Measurements from ENCODE around the gene IGSF21.

Gene IGSF21

DNA sequence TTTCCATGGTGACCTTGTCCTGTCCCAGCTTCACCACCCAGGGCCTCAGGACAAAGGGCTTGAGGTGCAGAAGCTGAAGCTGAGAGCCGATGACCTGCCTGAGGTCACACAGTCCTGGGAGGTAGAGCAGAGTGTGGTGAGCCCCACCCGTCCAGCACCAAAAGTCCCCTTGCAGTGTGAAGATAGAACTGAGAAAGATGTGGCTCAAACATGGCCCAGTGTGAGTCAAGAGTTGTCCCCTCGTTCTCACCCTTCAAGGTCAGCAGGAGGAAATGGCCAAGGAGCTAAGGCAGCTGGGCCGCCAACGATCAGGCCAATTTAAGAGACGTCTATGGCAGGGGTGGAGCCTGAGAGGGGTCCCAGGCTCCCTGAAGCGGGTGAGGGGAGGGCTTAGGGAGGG lies 215.7 kb downstream of the IGSF21 start:
- DNase-seq (ENCODE audit: low read depth in 4 of 4, low spot score in 1 of 4), result no peak

DNA sequence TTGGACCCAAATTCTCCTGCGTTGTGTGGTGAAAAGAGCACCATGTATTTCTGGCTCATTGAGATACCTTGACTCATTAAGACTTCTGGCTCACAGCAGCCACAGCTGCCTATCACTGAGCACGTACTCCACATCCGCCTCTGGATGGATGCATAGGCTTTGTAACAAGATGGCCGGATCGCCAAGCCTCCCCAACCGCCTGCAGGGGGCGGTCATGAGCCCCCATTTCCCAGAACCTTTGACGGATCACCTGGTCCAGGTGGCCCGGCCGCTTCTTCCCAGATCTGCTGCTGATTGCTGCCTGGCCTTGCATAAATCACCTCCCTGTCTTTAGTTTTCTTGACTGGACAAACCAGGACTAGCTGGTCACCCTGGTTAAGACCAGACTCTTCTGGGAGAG lies 216.6 kb downstream of the IGSF21 start:
- no peak for DNase-seq (ENCODE audit: low read depth in 4 of 4, low spot score in 1 of 4)

DNA sequence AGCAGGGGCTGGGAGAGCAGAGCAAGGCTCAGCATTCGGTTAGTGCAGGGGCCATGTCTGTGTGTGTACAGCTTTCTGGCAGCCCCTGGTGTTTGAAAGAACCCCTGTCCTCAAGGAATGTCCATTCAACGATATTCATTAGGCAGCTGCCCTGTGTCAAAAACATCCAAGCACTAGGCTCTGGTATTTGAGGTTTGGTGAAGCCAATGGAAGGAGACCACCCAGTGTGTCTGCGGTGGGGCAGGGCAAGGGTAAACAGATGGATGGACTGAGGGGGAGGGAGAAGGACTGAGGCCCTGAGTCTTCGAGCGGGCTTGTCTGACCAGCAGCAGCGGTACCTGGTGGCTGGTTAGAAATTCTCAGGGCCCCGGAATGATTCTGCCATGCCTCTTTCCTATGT lies 217.5 kb downstream of the IGSF21 start:
- DNase-seq (ENCODE audit: low read depth in 4 of 4, low spot score in 1 of 4), result no peak

DNA sequence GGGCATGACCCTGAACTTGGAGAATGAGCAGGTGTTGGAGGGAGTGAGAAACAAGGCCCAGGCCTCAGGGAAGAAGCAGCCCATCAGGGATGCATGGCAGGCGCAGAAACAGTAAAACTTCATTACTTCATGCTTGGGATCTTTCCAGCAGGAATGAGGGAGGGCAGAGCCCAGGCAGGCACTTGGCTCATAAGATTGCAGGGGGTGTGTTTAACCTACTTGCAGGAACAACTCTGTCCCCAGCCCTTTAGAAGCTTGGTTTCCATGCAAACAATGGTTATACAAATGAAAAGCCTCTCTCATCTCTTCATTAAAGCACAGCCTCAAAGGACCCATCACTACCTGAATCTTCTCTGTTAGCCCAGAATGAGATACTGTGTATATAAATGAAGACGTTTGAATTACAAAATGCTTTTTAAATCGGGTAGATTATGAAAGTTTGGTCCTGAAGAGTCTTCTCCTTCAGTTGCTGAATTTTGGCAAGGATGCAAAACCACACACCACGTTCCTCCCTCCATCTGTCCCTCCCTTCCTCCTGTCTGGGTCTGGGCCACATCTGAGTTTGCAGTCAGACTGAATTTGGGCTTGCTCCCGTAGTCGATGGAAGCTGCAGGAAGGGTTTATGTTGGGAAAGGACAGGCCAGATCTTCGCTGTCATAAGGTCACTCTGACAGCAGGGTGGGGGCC lies 218.8 kb downstream of the IGSF21 start:
- DNase-seq (ENCODE audit: low read depth in 4 of 4, low spot score in 1 of 4), result no peak

DNA sequence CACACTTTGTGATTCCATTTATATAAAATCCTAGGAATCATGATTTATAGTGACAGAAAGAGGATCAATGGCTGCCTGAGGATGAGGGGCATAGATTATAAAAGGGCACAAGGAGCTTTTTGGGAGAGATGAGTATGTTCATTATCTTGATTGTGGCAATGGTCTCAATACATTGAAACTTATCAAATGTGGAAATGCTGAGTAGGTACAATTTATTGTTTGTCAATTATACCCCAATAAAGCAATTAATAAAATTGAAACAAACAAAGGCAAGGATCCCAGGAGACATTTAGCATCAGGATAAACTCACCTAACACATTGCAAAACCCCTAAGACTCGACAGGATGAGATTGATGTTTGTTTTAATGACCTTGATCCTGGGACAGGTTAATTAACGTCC lies 220.1 kb downstream of the IGSF21 start:
- no peak for DNase-seq (ENCODE audit: low read depth in 4 of 4, low spot score in 1 of 4)

DNA sequence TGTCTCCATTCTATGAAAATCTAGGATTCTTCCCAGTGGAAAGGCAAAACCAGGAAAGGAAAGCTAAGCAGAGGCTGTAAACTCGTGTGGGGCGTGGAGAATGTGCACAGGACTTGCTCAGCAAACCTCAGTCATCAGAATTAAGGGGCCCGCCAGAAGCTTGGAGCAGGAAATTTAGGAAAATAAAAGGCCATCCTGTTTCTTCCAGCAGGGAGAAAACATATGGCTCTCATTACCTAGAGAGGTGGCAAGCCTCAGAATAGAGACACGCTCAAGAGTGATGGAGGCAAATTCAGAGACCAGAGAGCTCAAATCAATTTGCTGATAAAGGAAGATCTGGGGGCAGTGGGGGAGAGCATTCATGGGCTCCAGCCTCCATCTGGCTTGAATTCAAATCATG lies 221.2 kb downstream of the IGSF21 start:
- no peak for DNase-seq (ENCODE audit: low read depth in 4 of 4, low spot score in 1 of 4)

DNA sequence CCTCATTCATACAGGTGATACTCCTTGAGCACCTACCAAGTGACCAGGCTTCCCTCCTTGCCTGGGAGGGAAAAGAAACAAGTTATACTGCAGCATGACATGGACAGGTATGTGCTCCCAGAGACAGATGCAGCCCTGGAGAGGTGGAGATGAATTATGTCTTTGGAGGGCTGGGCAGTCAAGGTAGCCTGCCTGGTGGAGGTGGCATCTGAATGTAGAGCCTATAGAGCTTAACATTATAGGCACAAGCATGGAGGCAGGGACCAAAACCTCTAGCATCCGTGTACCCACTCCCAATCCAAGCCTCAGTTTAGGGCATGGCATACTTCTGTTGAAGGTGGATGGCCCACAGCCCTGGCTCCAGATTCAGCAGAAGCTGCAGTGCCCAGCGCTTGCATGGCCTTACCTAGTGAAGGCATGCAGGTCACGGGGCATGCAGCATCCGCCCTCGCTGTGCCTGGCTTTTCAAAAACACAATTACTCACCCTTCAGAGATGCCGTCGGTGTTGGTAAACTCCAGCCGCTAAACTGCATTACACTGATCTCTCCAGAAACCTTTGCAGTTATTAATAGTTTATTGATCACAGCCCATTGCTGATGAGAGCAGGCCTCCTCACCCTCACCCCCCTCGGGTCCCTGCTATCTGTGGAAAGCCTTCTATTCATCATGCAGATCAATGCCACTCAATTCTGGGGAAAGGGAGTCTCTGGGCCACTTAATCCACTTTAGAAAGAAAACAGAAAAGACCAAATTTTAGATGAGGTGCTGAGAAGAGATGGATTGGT lies 222.1 kb downstream of the IGSF21 start:
- DNase-seq (ENCODE audit: low read depth in 4 of 4, low spot score in 1 of 4), result no peak

DNA sequence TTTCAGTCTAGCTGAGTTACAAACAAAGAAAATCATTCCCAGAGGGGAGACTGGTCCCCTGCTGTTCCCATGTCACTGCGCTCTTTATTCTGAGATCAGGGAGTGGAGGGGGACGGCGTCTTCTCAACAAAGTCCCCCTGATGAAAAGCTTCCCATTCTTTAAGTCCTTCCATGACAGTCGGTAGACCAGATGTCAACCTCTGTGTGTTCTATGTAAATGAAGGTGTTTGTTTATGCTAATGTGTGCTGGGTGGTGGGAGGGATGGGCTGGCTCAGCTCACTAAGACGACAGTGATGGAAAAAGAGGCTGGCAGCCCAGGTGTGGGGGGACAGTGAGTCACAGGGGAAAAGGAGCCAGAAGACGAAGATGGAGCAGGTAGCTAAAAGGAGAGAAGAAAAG lies 225.0 kb downstream of the IGSF21 start:
- DNase-seq (ENCODE audit: low read depth in 4 of 4, low spot score in 1 of 4), result no peak

DNA sequence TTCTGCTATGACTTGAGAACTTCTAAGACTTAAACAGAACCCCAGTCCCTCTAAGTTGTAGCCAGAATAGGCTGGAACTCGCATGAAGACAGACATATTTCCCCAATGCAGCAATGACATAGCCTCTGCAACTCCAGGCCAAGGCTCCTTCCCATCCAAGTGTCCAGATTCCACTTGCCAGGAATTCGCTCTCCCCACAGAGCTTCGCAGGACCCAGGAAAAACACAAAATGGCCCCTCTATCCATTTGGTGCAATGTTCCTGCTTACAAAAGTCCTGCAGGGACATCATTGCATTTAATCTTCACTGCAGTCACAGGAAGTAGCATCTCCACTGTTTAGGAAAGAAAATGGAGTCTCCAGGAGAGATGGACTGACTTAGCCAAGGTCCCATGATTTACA lies 225.6 kb downstream of the IGSF21 start:
- DNase-seq (ENCODE audit: low read depth in 4 of 4, low spot score in 1 of 4), result no peak

DNA sequence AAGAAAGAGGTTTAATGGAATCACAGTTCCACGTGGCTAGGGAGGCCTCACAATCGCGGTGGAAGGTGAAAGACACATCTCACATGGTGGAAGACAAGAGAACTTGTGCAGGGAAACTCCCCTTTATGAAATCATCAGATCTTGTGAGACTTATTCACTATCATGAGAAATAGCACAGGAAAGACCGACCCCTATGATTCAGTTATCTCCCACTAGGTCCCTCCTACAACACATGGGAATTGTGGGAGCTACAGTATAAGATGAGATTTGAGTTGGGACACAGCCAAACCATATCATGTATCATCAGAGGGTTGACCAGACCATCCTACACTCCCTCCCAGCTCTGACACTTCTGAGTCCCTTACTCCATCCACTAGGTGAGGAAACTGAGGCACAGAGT lies 229.2 kb downstream of the IGSF21 start:
- DNase-seq (ENCODE audit: low read depth in 4 of 4, low spot score in 1 of 4), result no peak

DNA sequence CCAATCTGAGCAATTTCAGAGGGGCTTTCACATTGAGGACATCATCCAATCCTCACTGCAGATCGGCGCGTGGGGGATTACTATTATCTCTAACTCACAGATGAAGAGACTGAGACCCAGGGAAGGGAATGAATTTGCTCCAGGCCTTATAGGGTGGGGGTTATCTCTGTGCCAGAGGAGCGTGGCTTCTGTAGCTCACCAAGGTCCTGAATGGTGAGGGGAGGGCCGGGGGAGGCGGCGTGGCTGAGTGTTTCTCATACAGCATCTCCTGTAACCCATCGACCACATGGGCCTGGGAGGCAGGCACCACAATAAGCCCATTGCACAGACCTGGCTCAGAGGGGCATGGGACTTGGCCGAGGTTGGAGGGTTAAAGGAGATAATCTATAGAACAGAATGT lies 230.2 kb downstream of the IGSF21 start:
- no peak for DNase-seq (ENCODE audit: low read depth in 4 of 4, low spot score in 1 of 4)

DNA sequence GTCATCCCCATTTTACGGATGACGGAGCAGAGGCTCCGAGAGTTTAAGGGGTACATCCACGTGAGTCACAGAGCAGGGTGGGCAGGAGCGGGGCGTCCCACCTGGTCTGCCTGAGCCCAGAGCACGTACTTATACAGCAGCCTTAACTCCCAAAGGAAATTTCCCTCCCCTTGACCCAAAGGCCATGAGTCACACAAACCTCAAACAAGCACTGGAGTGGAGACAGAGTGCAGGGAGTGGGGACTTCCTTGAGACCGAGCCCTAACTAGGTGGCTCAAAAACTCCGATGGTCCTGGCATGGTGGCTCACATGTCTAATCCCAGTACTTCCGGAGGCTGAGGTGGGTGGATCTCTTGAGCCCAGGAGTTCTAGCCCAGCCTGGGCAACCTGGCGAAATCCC lies 231.6 kb downstream of the IGSF21 start:
- DNase-seq (ENCODE audit: low read depth in 4 of 4, low spot score in 1 of 4), result no peak

DNA sequence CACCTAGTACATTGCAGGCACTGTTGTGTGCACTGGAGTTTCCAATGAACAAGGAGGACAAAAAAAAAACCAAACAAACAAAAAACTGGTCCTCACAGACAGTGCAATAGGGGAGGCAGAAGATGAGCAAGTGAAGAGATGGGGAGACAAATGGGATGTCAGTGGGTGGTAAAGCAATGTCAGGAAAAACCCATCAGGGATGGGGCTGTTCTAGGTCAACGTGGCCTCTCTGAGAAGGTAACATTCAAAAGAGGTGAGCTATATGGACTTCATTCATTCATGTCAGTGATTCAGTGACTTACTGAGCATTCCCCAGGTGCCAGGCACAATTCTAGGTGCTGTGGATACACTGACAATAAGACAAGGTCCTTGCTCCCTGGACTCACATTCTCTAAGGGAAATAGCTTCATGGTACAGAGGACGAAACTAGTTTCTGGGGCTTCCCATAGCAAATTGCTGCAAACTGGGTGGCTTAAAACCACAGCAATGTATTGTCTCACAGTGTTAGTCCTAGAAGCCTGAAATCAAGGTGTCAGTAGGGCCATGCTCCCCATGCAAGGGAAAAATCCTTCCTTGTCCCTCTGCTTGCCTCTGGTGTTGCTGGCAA lies 232.7 kb downstream of the IGSF21 start:
- no peak for DNase-seq (ENCODE audit: low read depth in 4 of 4, low spot score in 1 of 4)

DNA sequence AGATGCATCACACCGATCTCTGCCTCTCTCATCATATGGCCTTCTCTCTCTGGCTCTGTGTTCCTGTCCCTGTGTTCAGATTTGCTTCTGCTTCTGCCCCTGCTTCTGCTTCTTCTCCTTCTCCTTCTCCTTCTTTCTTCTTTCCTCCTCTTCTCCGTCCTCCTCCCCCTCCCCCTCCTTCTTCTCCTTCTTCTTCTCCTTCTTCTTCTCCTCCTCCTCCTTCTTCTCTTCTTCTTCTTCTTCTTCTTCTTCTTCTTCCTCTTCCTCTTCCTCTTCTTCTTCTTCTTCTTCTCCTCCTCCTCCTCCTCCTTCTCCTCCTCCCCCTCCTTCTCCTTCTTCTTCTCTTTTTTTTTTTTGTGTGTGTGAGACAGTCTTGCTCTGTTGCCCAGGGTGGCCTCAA lies 233.2 kb downstream of the IGSF21 start:
- DNase-seq (ENCODE audit: low read depth in 4 of 4, low spot score in 1 of 4), result no peak

DNA sequence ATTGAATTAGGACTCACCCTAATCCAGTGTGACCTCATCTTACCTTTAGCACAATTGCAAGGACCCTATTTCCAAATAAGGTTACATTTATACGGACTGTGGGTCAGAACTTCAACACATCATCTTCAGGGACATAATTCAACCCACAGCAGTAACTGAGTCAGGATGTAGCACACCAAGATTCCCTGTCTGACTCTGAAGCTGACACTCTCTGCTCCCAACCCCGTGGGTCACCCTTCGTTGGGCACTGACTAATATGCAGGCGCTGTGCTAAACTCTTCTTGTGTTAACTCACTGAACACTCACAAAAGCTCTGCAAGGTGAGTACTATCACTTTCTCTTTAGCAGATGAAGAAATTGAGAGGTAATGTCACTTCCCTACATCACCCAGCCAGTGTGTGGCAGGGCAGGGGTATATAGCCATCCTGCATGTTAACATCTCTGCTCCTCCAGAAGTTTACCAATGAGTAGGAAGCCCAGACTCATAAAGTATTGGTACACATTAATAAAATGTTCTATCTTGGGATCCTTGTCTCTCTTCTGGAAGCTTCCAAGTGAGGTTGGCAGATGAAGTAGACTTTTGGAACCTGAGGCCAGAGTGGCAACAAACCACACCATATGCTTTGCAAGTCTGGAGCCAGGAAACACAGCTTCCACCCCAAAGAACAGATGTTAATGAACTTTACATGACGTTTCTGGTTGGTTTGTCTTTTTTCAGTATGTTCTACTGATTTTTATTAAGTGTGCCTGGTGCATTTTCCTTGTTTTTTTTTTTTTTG lies 233.9 kb downstream of the IGSF21 start:
- DNase-seq (ENCODE audit: low read depth in 4 of 4, low spot score in 1 of 4), result no peak

DNA sequence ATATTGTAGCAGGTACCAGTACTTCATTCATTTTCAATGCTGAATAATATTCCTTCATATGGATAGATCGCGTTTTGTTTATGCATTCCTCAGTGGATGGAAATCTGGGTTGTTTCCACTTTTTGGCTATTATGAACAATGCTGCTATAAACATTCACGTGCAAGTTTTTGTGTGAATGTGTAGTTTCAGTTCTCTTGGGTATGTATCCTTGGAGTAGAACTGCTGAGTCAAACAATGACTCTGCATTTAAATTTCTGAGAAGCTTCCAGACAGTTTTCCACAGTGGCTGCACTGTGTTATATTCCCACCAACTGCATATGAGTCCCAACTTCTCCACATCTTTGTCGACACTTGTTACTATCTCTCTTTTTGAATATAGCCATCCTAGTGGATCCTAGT lies 235.1 kb downstream of the IGSF21 start:
- no peak for DNase-seq (ENCODE audit: low read depth in 4 of 4, low spot score in 1 of 4)

DNA sequence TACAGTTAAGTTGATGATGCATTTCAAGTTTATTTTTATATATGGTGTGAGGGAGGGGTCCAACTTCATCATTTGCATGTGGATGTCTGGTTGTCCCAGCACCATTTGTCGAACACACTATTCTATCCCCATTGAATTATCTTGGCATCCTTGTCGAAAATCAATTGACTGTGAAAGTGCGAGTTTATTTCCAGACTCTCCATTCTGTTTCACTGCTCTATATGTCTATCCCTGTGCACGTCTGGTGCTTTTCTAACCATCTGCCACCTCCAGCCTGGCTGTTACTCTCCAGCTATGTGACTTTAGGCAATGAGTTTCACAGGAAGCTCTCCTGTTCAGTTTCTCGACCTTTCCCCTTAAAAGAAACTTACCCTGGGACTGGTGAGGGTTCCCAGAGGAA lies 236.0 kb downstream of the IGSF21 start:
- no peak for DNase-seq (ENCODE audit: low read depth in 4 of 4, low spot score in 1 of 4)

DNA sequence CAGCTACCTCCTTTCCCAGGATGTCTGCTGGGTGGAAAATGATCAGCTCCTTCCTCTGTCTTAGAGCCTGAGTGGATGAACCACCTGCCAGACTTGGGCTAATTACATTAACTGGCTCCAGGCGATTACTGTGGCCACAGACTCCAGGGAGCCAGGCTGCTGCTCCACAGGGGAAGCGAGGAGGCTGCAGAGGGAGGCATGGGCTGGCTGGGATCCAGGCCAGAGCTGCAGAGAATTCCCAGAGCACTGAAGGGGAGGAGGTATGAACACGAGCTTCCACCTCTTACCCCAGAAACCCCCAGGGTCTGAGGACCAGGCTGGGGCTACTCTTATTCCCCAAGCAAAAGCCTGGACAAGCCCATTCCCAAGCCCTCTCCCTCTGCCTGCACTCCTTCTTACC lies 237.2 kb downstream of the IGSF21 start:
- DNase-seq (ENCODE audit: low read depth in 4 of 4, low spot score in 1 of 4), result no peak

DNA sequence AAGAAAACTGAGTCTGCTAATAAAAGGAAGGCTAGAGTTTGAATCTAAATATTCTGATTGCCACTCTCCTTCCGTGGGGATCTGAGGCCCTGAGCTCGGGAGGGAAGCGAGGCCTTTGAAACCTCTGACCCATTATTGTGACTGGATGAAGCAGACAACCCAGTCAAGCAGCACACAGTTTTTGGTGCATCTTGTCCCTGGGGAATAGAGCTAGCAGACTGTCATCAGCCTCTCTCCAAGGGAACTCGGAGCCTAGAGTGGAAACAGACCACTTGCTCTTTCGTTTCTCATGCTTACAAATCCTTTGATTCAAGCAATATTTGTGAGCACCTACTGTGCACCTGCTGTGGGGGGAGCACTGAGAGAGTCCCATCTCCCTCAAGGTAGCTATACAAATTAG lies 240.0 kb downstream of the IGSF21 start:
- no peak for DNase-seq (ENCODE audit: low read depth in 4 of 4, low spot score in 1 of 4)

DNA sequence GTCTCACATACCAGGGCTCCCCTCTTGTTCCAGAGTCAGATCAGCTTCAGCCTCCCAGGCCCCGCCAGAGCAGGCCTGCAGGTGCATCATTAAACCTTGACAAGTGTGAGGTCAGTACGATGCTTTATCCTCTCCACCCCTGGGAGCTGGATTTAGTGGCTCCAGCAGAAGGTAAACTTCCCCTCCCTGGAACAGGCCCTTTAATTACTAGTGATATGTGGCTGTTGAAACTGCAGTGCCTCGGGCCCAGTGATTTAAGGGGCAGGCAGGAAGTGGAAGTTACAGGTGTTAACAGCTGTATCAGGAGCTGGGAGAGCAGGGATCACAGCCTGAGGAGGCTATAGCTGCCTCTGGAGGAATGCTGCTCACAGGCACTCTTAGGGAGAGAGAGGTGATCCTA lies 240.8 kb downstream of the IGSF21 start:
- no peak for DNase-seq (ENCODE audit: low read depth in 4 of 4, low spot score in 1 of 4)

DNA sequence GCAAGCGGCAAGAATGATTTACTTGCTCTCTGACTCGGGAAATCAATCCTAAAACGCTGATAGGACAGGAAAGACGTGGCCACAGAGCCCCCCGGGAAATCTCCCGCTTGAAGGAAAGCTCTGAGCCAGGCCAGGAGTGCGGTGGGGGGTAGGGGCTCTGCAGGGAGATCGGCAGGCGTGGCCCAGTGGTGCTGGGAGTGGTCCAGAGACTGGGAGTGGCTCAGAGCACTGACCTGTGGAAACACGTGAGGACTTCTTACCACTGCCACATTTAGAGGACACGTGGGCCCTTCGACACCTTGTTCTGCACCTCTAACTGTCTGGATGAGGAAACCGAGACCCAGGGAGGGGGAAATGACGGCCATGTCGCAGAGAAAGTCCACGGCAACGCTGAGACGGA lies 243.1 kb downstream of the IGSF21 start:
- DNase-seq (ENCODE audit: low read depth in 4 of 4, low spot score in 1 of 4), result no peak

DNA sequence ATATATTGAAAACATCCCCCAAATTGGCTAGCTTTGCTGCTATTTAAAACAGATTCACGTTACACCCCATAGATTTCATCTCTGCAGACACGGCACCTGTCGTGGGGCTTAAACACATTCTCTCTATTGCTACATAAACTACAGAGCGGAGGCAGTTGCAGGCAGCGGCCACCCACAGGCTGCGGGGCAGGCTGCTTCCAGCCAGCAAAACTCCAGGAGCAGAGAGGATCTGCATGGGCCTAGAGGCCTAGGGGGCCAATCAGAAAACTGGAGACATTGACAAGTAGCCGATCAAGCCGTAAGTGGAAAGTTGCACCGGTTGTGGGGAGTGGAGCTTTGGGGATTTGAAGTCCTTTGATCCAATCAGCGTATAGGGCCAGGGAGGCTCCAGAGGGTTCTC lies 244.1 kb downstream of the IGSF21 start:
- no peak for DNase-seq (ENCODE audit: low read depth in 4 of 4, low spot score in 1 of 4)

All from stimulated activated CD4-positive, alpha-beta T cell treated with anti-CD3 and anti-CD28 coated beads, Interleukin-1b, Interleukin-23, amount 100 ng/mL, for 24 hours (primary cell).